AG09319 (cell line): Measurements from ENCODE around the gene DRICH1.
A peak's percentile ranks its signal among the peaks of the same experiment; 100 is the strongest.
"Not testable (repeated sequence)": the region's sequence is repeated elsewhere in the genome, so short reads cannot be mapped to it uniquely, and the experiment has no call there.

ENCODE experiments used
- DNase-seq: peaks from one replicate; pipeline ENCODE4 v3.0.0-alpha.2; 2010; ENCODE audit warnings: low read depth; ENCODE audit errors: extremely low read depth
- TF ChIP-seq, protein P1 (sequence below): IDR thresholded peaks from 2 replicates; pipeline ENCODE4 v1.5.1; 2011; ENCODE audit warnings: low read depth, mild to moderate bottlenecking, inconsistent platforms, low read length, moderate library complexity

DRICH1 gene

DNA sequence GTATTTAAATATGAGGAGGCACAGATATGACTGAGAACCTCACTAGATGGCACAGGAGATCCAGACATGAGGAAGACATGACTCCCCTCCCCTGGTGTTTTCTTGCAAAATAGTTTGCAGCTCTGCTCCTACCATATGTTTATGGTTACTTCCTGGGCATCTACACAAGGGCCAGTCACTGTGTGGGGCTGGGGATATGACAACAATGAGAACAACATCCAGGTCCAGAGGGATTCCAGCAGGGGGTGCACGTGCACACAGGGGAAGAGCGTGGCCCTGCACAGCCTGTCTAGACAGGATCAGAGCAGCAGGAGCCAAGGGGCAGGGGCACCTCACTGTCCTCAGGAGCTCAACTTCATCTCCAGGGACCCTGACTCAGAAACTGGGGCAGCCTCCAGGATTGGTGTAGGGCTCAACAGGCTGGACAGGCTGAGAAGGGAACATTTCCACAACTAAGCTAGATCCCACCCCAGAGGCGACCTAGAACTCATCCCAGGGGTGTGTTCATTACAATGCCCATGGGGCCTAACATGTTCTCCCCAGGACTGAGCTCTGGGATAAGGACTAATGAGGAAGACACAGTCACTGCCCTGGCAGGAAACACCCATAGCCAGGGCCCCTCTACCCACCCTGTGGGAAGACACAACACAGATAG, 4.6 kb downstream of the DRICH1 start:
- TF ChIP-seq, protein P1, sequence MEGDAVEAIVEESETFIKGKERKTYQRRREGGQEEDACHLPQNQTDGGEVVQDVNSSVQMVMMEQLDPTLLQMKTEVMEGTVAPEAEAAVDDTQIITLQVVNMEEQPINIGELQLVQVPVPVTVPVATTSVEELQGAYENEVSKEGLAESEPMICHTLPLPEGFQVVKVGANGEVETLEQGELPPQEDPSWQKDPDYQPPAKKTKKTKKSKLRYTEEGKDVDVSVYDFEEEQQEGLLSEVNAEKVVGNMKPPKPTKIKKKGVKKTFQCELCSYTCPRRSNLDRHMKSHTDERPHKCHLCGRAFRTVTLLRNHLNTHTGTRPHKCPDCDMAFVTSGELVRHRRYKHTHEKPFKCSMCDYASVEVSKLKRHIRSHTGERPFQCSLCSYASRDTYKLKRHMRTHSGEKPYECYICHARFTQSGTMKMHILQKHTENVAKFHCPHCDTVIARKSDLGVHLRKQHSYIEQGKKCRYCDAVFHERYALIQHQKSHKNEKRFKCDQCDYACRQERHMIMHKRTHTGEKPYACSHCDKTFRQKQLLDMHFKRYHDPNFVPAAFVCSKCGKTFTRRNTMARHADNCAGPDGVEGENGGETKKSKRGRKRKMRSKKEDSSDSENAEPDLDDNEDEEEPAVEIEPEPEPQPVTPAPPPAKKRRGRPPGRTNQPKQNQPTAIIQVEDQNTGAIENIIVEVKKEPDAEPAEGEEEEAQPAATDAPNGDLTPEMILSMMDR, result peak; percentile 47
- DNase-seq, result peak; percentile 38

- DNase-seq, result no peak
- TF ChIP-seq, protein P1, result no peak
These were observed 5.7 kb downstream of the DRICH1 start for GRCh38 chr22:23626286-23626975.

DNA sequence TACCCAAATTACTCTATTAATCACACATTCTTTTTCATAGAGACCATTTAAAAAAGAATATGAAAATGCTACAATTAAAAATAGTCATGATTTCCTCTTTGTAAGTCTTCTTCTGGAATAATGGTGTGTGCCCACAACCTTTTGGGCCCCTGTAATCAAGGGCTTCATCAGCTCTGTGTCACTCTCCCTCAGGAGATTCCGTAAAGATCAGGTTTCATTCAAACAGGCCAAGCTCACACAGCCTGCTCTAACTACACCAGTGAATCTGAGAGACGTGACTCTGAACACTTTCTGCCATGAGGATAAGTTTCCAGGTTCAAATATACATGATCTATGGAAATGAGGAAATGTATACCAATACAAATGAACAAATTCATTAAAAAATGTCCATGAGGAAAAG, 9.5 kb downstream of the DRICH1 start:
- DNase-seq, result no peak
- TF ChIP-seq, protein P1, result no peak

DNA sequence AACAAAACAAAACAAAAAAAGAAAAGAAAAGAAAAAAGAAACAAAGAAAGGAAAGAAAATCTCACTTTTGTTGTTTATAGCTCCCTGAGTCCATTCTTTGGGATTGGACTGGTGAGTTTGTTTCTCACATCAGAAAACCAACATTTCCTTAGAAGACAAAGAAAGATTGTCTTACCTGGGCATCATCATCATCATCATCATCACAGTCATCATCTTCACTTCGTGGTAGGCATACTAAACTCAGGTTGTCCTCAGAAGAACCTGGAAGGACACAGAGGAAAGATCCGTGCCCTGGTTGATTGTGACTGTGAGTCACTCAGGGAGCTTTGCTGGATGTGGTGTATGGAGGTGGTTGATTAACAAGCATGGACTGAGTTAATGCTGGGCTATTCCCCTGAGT, 10.2 kb downstream of the DRICH1 start:
- not testable (repeated sequence) for DNase-seq

- no peak for DNase-seq
These were observed 10.9 kb downstream of the DRICH1 start for GRCh38 chr22:23621082-23621780.

GRCh38 chr22:23613193-23613972, 18.7 kb downstream of the DRICH1 start:
- DNase-seq, result no peak
- TF ChIP-seq, protein P1, result no peak

More at GRCh38 chr22:23621082-23621780, 10.9 kb downstream of the DRICH1 start:
- TF ChIP-seq, protein P1, result no peak

- no peak for DNase-seq
- TF ChIP-seq, protein P1, result no peak
These were observed 21.9 kb downstream of the DRICH1 start for GRCh38 chr22:23609983-23610781.
